ENCODE measurements around the gene DEK.

- TF ChIP-seq YY1 (IDR thresholded peaks at IDR 0.05; ENCODE audit: insufficient read depth, insufficient read length): no peak
- TF ChIP-seq ZNF274 (IDR thresholded peaks at IDR 0.05; ENCODE audit: low read depth, low read length): no peak
- TF ChIP-seq SUZ12 (IDR thresholded peaks at IDR 0.05; ENCODE audit: extremely low read depth, insufficient read depth, insufficient read length): no peak
Measured at GRCh38 chr6:18219591-18219990, 44.7 kb downstream of the DEK start.

Measured in NT2/D1 (cell line).